Activated gamma-delta T cell treated with anti-CD3 and anti-CD28 coated beads, Interleukin-2, amount 50 U/mL, for 16 hours (primary cell): ENCODE results near the gene INPP5A.
"Not testable (repeated sequence)": the region's sequence is repeated elsewhere in the genome, so short reads cannot be mapped to it uniquely, and the experiment has no call there.

Experiments used
- DNase-seq: peaks from one replicate; pipeline ENCODE4 v3.0.0-alpha.2; 2020; ENCODE audit warnings: low read depth

INPP5A gene

GRCh38 chr10:132692311-132692710 lies 154.7 kb downstream of the INPP5A start:
- DNase-seq: no peak

GRCh38 chr10:132693676-132694075 lies 156.1 kb downstream of the INPP5A start:
- DNase-seq: no peak

GRCh38 chr10:132696204-132696603 lies 158.6 kb downstream of the INPP5A start:
- no peak for DNase-seq

GRCh38 chr10:132696728-132697577 lies 159.4 kb downstream of the INPP5A start:
- no peak for DNase-seq

- no peak for DNase-seq
Observed at GRCh38 chr10:132697578-132698200, 160.1 kb downstream of the INPP5A start.

GRCh38 chr10:132698211-132698751 lies 160.7 kb downstream of the INPP5A start:
- no peak for DNase-seq

- DNase-seq: no peak
Observed at GRCh38 chr10:132698761-132699391, 161.3 kb downstream of the INPP5A start.

- DNase-seq: no peak
Observed at GRCh38 chr10:132699411-132700155, 162.0 kb downstream of the INPP5A start.

- no peak for DNase-seq
Observed at GRCh38 chr10:132700156-132701098, 162.8 kb downstream of the INPP5A start.

GRCh38 chr10:132701099-132701845 lies 163.7 kb downstream of the INPP5A start:
- no peak for DNase-seq

- DNase-seq: no peak
Observed at GRCh38 chr10:132701846-132702190, 164.2 kb downstream of the INPP5A start.

- no peak for DNase-seq
Observed at GRCh38 chr10:132702601-132703418, 165.2 kb downstream of the INPP5A start.

GRCh38 chr10:132703419-132704007 lies 165.9 kb downstream of the INPP5A start:
- no peak for DNase-seq

GRCh38 chr10:132704008-132704814 lies 166.6 kb downstream of the INPP5A start:
- DNase-seq: no peak

GRCh38 chr10:132704815-132705064 lies 167.2 kb downstream of the INPP5A start:
- not testable (repeated sequence) for DNase-seq

GRCh38 chr10:132705173-132705572 lies 167.6 kb downstream of the INPP5A start:
- DNase-seq: no peak

- no peak for DNase-seq
Observed at GRCh38 chr10:132705943-132706342, 168.4 kb downstream of the INPP5A start.

- no peak for DNase-seq
Observed at GRCh38 chr10:132706701-132707100, 169.1 kb downstream of the INPP5A start.
